Activated CD8-positive, alpha-beta T cell treated with anti-CD3 and anti-CD28 coated beads for 36 hours (primary cell): Measurements from ENCODE around the gene TMEM147. TPM values are rescaled to one million over a fixed set of nuclear protein-coding genes. Genes with fewer than 3 reads are reported as not detected.

Source experiments
- ATAC-seq: fragments of 200-7000 bp; cut with Tn5 transposase; one replicate; pipeline ENCODE4 v1.10.0; 2021; ENCODE audit warnings: mild to moderate bottlenecking, moderate library complexity
- CTCF ChIA-PET: fragments of 350-600 bp; sonication (Branson Sonifier 250); formaldehyde crosslinking; loops from one replicate; lab custom pipeline; 2021; ENCODE audit warnings: antibody characterized with exemption; lab: Charles Lee
- POLR2A ChIA-PET: fragments of 350-600 bp; sonication (Branson Sonifier 250); formaldehyde crosslinking; loops from one replicate; lab custom pipeline; 2021; ENCODE audit warnings: antibody characterized with exemption; lab: Charles Lee
- DNase-seq: peaks from one replicate; pipeline ENCODE4 v3.0.0-alpha.2; 2020
- H3K27ac Mint-ChIP-seq: one replicate; pipeline ENCODE4 v1.8.0; 2021; ENCODE audit warnings: mild to moderate bottlenecking, mixed read lengths
- H3K27me3 Mint-ChIP-seq: one replicate; pipeline ENCODE4 v1.8.0; 2021; ENCODE audit warnings: mixed read lengths
- H3K36me3 Mint-ChIP-seq: one replicate; pipeline ENCODE4 v1.8.0; 2021; ENCODE audit warnings: low read depth, mixed read lengths
- H3K4me1 Mint-ChIP-seq: one replicate; pipeline ENCODE4 v1.8.0; 2021; ENCODE audit warnings: low read depth, mixed read lengths
- H3K4me3 Mint-ChIP-seq: one replicate; pipeline ENCODE4 v1.8.0; 2021; ENCODE audit warnings: mild to moderate bottlenecking, moderate library complexity, mixed read lengths
- H3K9me3 Mint-ChIP-seq: one replicate; pipeline ENCODE4 v1.8.0; 2021; ENCODE audit warnings: mixed read lengths
- CTCF ChIP-seq: fragments of 200-600 bp; IDR thresholded peaks from one replicate; pipeline ENCODE4 v1.8.0; 2022; ENCODE audit warnings: antibody characterized with exemption, mild to moderate bottlenecking
- intact Hi-C: fragments of 100-400 bp; cut with micrococcal nuclease; formaldehyde crosslinking; loops from one replicate; pipeline ENCODE4 v1.10.0; 2022
- total RNA-seq, 2 experiments: library from RNA; stranded (reverse); gene quantifications; one replicate each; pipeline ENCODE4 v1.2.3, GENCODE V29; 2021

TMEM147 gene
- total RNA-seq, 2 experiments from 2014 or later, result 81.7 to 86.6 TPM

DNA sequence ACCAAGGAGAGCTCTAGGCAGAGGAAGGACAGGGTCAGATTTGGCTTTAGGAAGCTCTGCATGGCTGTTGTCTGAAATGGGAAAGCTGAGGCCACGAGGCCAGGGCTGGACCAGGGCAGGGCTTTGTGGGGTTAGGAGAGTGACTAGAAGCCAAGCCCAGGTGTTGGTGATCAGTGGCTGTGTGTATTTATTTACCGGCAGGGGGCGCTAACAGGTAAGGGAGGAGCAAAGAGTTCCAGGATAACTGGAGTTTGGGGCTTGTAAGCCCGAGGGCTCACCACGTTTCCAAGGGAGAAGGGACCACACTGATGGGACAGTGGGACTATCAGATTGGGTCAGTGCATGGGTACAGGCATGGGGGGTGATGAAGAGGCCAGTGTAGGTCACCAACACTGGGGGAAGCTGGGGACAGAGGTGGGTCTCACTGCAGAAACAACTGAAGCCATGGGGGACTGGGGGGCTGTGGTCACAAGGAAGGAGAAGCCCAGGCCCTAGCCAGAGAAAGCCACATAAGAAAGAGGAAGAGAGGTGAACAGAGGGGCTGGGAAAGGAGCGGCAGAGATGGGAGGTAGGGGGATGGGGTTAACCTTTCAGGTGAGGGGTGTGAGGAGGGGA lies 3.9 kb downstream of the TMEM147 start:
- Mint-ChIP-seq H3K4me3 (no peak overlapping the region), H3K27ac (no peak overlapping the region)

GRCh38 chr19:35549879-35550523 lies 4.6 kb downstream of the TMEM147 start:
- DNase-seq (no peak), ATAC-seq (no peak)
- H3K4me1 Mint-ChIP-seq, result peaks cover 28% of the 10 kb centered on the region
- POLR2A ChIA-PET, result interaction anchor here (1.1 kb wide), 1 partner anchor 37 kb away, joined by 4 read pairs; no protein-coding TSS in a partner anchor
- TF ChIP-seq CTCF, result no peak
- H3K9me3 Mint-ChIP-seq, result no peaks in the 10 kb centered on the region
- CTCF ChIA-PET, result interaction anchor here (0.6 to 3.4 kb wide), 10 partner anchors 8 to 164 kb away, joined by 3 to 36 read pairs (median 12); partner anchors contain the start of gene HAUS5
- peaks cover 29% of the 10 kb centered on the region for H3K36me3 Mint-ChIP-seq
- H3K27ac Mint-ChIP-seq, result no peak overlapping the region
- H3K4me3 Mint-ChIP-seq, result no peak overlapping the region
- intact Hi-C loops, result no loop called here
- no peaks in the 10 kb centered on the region for H3K27me3 Mint-ChIP-seq

More for the DNA sequence above, 3.9 kb downstream of the TMEM147 start:
- H3K36me3 Mint-ChIP-seq, result peaks cover 36% of the 10 kb centered on the region
- H3K9me3 Mint-ChIP-seq, result no peaks in the 10 kb centered on the region
- no peak for ATAC-seq
- ChIA-PET CTCF (interaction anchor here (0.6 to 3.4 kb wide), 31 partner anchors 9 to 381 kb away, joined by 3 to 36 read pairs (median 6); partner anchors contain the start of genes COX6B1, ETV2 and HAUS5), POLR2A (interaction anchor here (1.1 kb wide), 1 partner anchor 38 kb away, joined by 4 read pairs; no protein-coding TSS in a partner anchor)
- intact Hi-C loops, result no loop called here
- no peaks in the 10 kb centered on the region for H3K27me3 Mint-ChIP-seq
- TF ChIP-seq CTCF, result peak; percentile 86
- H3K4me1 Mint-ChIP-seq, result peaks cover 33% of the 10 kb centered on the region
- DNase-seq, result peak; percentile 67

- CTCF ChIA-PET, result no interaction called here
- Mint-ChIP-seq H3K27ac (no peak overlapping the region), H3K4me3 (no peak overlapping the region), H3K9me3 (no peaks in the 10 kb centered on the region), H3K36me3 (peaks cover 26% of the 10 kb centered on the region), H3K27me3 (no peaks in the 10 kb centered on the region), H3K4me1 (peaks cover 25% of the 10 kb centered on the region)
- intact Hi-C loops, result no loop called here
- POLR2A ChIA-PET, result no interaction called here
- no peak for TF ChIP-seq CTCF
- DNase-seq (no peak), ATAC-seq (no peak)
Measured at GRCh38 chr19:35551091-35551810, 5.8 kb downstream of the TMEM147 start.

DNA sequence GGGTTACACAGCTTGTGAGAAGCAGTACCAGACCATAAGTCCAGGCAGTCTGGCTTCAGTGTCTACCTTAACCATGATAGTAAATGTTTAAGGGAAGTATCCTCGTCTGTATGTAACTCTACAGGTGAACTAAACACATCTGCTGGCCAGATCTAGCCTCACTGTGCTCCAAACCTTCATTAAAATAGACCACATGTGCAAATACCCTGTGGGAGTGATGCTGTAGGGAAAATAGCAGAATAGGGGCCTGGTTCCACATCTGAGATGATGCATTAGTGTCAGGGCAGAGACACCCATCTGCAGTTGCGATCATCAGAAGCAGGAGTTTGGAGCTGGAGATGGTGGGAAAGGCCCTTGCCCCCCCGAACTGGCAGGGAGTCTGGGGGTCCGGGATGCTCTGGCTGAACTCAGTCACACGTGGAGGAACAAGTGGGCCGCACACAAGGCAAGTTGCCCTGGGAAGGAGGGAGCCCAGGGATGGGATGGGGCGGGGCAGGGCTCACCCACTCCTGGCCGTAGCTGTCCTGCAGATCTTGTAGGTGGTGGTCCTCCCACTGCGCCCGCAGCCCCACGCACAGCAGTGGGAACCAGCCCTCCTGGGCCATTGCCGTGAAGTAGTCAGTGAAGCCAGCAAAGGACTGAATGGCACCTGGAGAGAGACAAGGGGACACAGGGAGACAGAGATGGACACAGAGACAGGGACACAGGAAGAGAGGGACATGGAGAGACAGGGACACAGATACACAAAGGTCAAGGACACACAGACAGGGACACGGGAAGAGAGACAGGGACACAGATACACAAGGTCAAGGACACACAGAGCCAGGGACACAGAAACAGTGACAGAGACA lies 7.3 kb downstream of the TMEM147 start:
- DNase-seq (no peak), ATAC-seq (no peak)
- POLR2A ChIA-PET, result no interaction called here
- H3K27me3 Mint-ChIP-seq, result peaks cover 6% of the 10 kb centered on the region
- no peaks in the 10 kb centered on the region for H3K9me3 Mint-ChIP-seq
- intact Hi-C loops, result no loop called here
- H3K36me3 Mint-ChIP-seq, result peaks cover 11% of the 10 kb centered on the region
- H3K4me3 Mint-ChIP-seq, result no peak overlapping the region
- no peak overlapping the region for H3K27ac Mint-ChIP-seq
- H3K4me1 Mint-ChIP-seq, result peaks cover 15% of the 10 kb centered on the region
- CTCF ChIA-PET, result no interaction called here
- TF ChIP-seq CTCF, result no peak
